SH-SY5Y (cell line): Measurements from ENCODE around the gene HORMAD1.

Experiments used
- GATA2 ChIP-seq: IDR thresholded peaks from 2 replicates; pipeline ENCODE4 v1.6.1; 2011; ENCODE audit warnings: mild to moderate bottlenecking, low read depth, low read length
- GATA3 ChIP-seq: IDR thresholded peaks from 2 replicates; pipeline ENCODE4 v1.6.1; 2011; ENCODE audit warnings: low read depth, mild to moderate bottlenecking, low read length, moderate library complexity

HORMAD1 gene

GRCh38 chr1:150718225-150718891 is 2.3 kb downstream of the HORMAD1 start:
- no peak for TF ChIP-seq GATA2
- no peak for TF ChIP-seq GATA3

- TF ChIP-seq GATA3: no peak
- no peak for TF ChIP-seq GATA2
Measured at GRCh38 chr1:150708595-150708994, 12.1 kb downstream of the HORMAD1 start.

- TF ChIP-seq GATA2 (no peak), GATA3 (no peak)
Measured at GRCh38 chr1:150706091-150706490, 14.6 kb downstream of the HORMAD1 start.

GRCh38 chr1:150703427-150703826 is 17.3 kb downstream of the HORMAD1 start:
- TF ChIP-seq GATA2: no peak
- TF ChIP-seq GATA3: no peak

GRCh38 chr1:150696995-150697927 is 23.4 kb downstream of the HORMAD1 start, which contains the start of gene GOLPH3L:
Gene GOLPH3L, minus strand, starts transcription at chr1:150697154. Its CDS starts 2,316 bp downstream, at chr1:150694838.
- TF ChIP-seq GATA3 (no peak), GATA2 (no peak)

GRCh38 chr1:150696590-150696989 is 24.1 kb downstream of the HORMAD1 start:
- TF ChIP-seq GATA2: no peak

GRCh38 chr1:150696162-150696561 is 24.5 kb downstream of the HORMAD1 start:
- TF ChIP-seq GATA3: no peak
- TF ChIP-seq GATA2: no peak

GRCh38 chr1:150695561-150695960 is 25.1 kb downstream of the HORMAD1 start:
- TF ChIP-seq GATA3: no peak
- TF ChIP-seq GATA2: no peak

- TF ChIP-seq GATA2: no peak
- TF ChIP-seq GATA3: no peak
Measured at GRCh38 chr1:150692720-150693119, 28.0 kb downstream of the HORMAD1 start.

- TF ChIP-seq GATA2: no peak
- TF ChIP-seq GATA3: no peak
Measured at GRCh38 chr1:150688763-150689162, 31.9 kb downstream of the HORMAD1 start.

- no peak for TF ChIP-seq GATA3
- no peak for TF ChIP-seq GATA2
Measured at GRCh38 chr1:150686275-150686674, 34.4 kb downstream of the HORMAD1 start.

- TF ChIP-seq GATA3: no peak
- TF ChIP-seq GATA2: no peak
Measured at GRCh38 chr1:150683914-150684313, 36.8 kb downstream of the HORMAD1 start.

GRCh38 chr1:150678988-150679387 is 41.7 kb downstream of the HORMAD1 start:
- TF ChIP-seq GATA3 (no peak), GATA2 (no peak)

- no peak for TF ChIP-seq GATA3
- TF ChIP-seq GATA2: no peak
Measured at GRCh38 chr1:150674881-150675280, 45.8 kb downstream of the HORMAD1 start.

GRCh38 chr1:150663321-150663720 is 57.4 kb downstream of the HORMAD1 start:
- TF ChIP-seq GATA3: no peak
- TF ChIP-seq GATA2: no peak
